GM12878 (cell line): ENCODE data around the gene RABL3. TPM values are rescaled to one million over a fixed set of nuclear protein-coding genes. Genes with fewer than 3 reads are reported as not detected.
A peak's percentile ranks its signal among the peaks of the same experiment; 100 is the strongest.

Experiments used
- ATF7 ChIP-seq: fragments of 450-650 bp; IDR thresholded peaks from 2 replicates; pipeline ENCODE4 v1.6.1; 2016; ENCODE audit warnings: low read depth, mild to moderate bottlenecking
- BCL11A ChIP-seq: IDR thresholded peaks from 2 replicates; pipeline ENCODE4 v1.6.1; 2011; ENCODE audit warnings: low read depth, low read length
- CBX5 ChIP-seq: sonication (generic); IDR thresholded peaks from 2 replicates; pipeline ENCODE4 v1.6.1; 2016; ENCODE audit warnings: low read depth, moderate library complexity, mild to moderate bottlenecking, inconsistent platforms
- CHD2 ChIP-seq: IDR thresholded peaks from 2 replicates; pipeline ENCODE4 v1.6.1; 2011; ENCODE audit warnings: low read depth, low read length, improper control_type of control experiment, borderline replicate concordance
- CREB1 ChIP-seq: IDR thresholded peaks from 2 replicates; pipeline ENCODE4 v1.6.1; 2012; ENCODE audit warnings: low read depth, mild to moderate bottlenecking, inconsistent platforms
- DPF2 ChIP-seq: fragments of 450-650 bp; IDR thresholded peaks from 2 replicates; pipeline ENCODE4 v1.6.1; 2017; ENCODE audit warnings: mild to moderate bottlenecking
- EED ChIP-seq: sonication (generic); IDR thresholded peaks from 2 replicates; pipeline ENCODE4 v1.6.1; 2016; ENCODE audit warnings: antibody characterized with exemption, low read depth
- EGR1 ChIP-seq, 2 experiments: IDR thresholded peaks; 1 replicate in 1 of 2; 2 replicates in 1 of 2; pipeline ENCODE4 v1.6.1; 2011 to 2012; ENCODE audit warnings: low read depth in 2 of 2, low read length in 2 of 2, borderline replicate concordance in 1 of 2, mild to moderate bottlenecking in 1 of 2, moderate library complexity in 1 of 2
- FOS ChIP-seq: IDR thresholded peaks from 3 replicates; pipeline ENCODE4 v1.6.1; 2011; ENCODE audit warnings: borderline replicate concordance; ENCODE audit not compliant: insufficient read length; ENCODE audit errors: extremely low read depth
- GABPA ChIP-seq: IDR thresholded peaks from 2 replicates; pipeline ENCODE4 v1.6.1; 2014; ENCODE audit warnings: antibody characterized with exemption, low read depth, mild to moderate bottlenecking, inconsistent platforms
- IKZF1 ChIP-seq: fragments of 450-650 bp; conservative IDR thresholded peaks from 2 replicates; pipeline ENCODE4 v1.6.1; 2017; ENCODE audit warnings: antibody characterized with exemption, mild to moderate bottlenecking
- IKZF2 ChIP-seq, 2 experiments: fragments of 450-650 bp; IDR thresholded peaks; 2 replicates each; pipeline ENCODE4 v1.6.1; 2017; ENCODE audit warnings: mild to moderate bottlenecking in 2 of 2, moderate library complexity in 2 of 2
- IRF4 ChIP-seq: IDR thresholded peaks from 2 replicates; pipeline ENCODE4 v1.6.1; 2011; ENCODE audit warnings: low read depth, low read length
- JUND ChIP-seq: IDR thresholded peaks from 2 replicates; pipeline ENCODE4 v1.6.1; 2012; ENCODE audit warnings: low read depth, mild to moderate bottlenecking, low read length, improper control_type of control experiment, moderate library complexity
- MEF2B ChIP-seq: fragments of 450-650 bp; IDR thresholded peaks from 2 replicates; pipeline ENCODE4 v1.6.1; 2018; ENCODE audit warnings: mild to moderate bottlenecking, moderate library complexity; ENCODE audit not compliant: partially characterized antibody, poor library complexity, severe bottlenecking
- MTA2 ChIP-seq: fragments of 450-650 bp; IDR thresholded peaks from 2 replicates; pipeline ENCODE4 v1.6.1; 2016; ENCODE audit warnings: low read depth, mild to moderate bottlenecking, moderate library complexity
- MTA3 ChIP-seq: IDR thresholded peaks from 2 replicates; pipeline ENCODE4 v1.6.1; 2012; ENCODE audit warnings: low read length, inconsistent platforms, borderline replicate concordance
- PML ChIP-seq: IDR thresholded peaks from 2 replicates; pipeline ENCODE4 v1.6.1; 2012; ENCODE audit warnings: low read length, inconsistent platforms
- SREBF2 ChIP-seq: IDR thresholded peaks from 2 replicates; pipeline ENCODE4 v1.6.1; 2012; ENCODE audit warnings: mild to moderate bottlenecking, low read length
- TBL1XR1 ChIP-seq: IDR thresholded peaks from 2 replicates; pipeline ENCODE4 v1.6.1; 2012; ENCODE audit warnings: low read depth, low read length, improper control_type of control experiment
- TCF3 ChIP-seq: IDR thresholded peaks from 2 replicates; pipeline ENCODE4 v1.6.1; 2012; ENCODE audit warnings: low read depth, mild to moderate bottlenecking, low read length, borderline replicate concordance; ENCODE audit not compliant: insufficient read depth
- YBX1 ChIP-seq: fragments of 450-650 bp; IDR thresholded peaks from 2 replicates; pipeline ENCODE4 v1.6.1; 2016; ENCODE audit warnings: antibody characterized with exemption
- YY1 ChIP-seq: IDR thresholded peaks from 2 replicates; pipeline ENCODE4 v1.6.1; 2011; ENCODE audit warnings: low read depth, mild to moderate bottlenecking, low read length
- ZBTB11 ChIP-seq: fragments of 450-650 bp; formaldehyde crosslinking; IDR thresholded peaks from 2 replicates; pipeline ENCODE4 v1.5.0; 2022; ENCODE audit warnings: mild to moderate bottlenecking, missing genetic modification characterization
- polyA plus RNA-seq, 11 experiments: library from polyadenylated mRNA; depleted of rRNA in 4 of 11; unstranded in 6 of 11; stranded (reverse) in 5 of 11; fragments of >200 nt; fragmentation: Nextera tagmentation in 4 of 11; fragmentation: Illumina TruSeq in 1 of 11; extraction: Ambion mirVana in 4 of 11; extraction: Trizol in 1 of 11; gene quantifications; 1 replicate in 1 of 11; 2 replicates in 10 of 11; pipeline versions ENCODE4 v1.2.1 to v1.2.3, GENCODE V29; 2011 to 2016; ENCODE audit warnings: inconsistent platforms in 2 of 11, missing spikeins in 2 of 11, low read depth in 1 of 11
- total RNA-seq, 4 experiments: library from RNA; depleted of rRNA in 3 of 4; stranded (reverse); fragments of >200 nt in 3 of 4; fragmentation: Illumina TruSeq in 1 of 4; extraction: Trizol in 1 of 4; gene quantifications; 2 replicates each; pipeline versions ENCODE4 v1.2.1 to v1.2.3, GENCODE V29; 2013 to 2021
- TF ChIP-seq, protein P1 (sequence below): fragments of 450-650 bp; IDR thresholded peaks from 2 replicates; pipeline ENCODE4 v1.6.1; 2018; ENCODE audit warnings: mild to moderate bottlenecking, low read depth, moderate library complexity; ENCODE audit not compliant: partially characterized antibody
- TF ChIP-seq, protein P2 (sequence below): IDR thresholded peaks from 2 replicates; pipeline ENCODE4 v1.6.1; 2011; ENCODE audit warnings: borderline replicate concordance, low read depth, mild to moderate bottlenecking, moderate library complexity, low read length; ENCODE audit not compliant: insufficient read depth, poor library complexity, severe bottlenecking

Gene RABL3
- total and polyA plus RNA-seq, 10 of the 15 experiments (the other 5 are each of a cell fraction or from before 2014, with no cell fraction given), result 10.5 to 38.0 (median 25.2) TPM

DNA sequence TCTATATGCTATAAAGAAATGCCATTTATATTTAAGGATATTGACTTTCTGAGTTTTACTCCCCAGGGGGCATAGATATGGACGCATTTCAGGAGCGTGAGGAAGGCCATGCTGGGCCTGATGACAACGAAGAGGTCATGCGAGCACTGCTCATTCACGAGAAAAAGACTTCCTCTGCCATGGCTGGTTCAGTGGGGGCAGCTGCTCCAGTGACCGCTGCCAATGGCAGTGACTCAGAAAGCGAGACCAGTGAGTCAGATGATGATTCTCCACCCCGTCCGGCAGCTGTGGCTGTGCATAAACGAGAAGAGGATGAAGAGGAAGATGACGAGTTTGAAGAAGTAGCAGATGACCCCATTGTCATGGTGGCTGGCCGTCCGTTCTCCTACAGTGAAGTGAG is 38.7 kb upstream of the RABL3 start (continued):
- TF ChIP-seq PML, result 0 out of 2 replicates have a peak, but pooled peaks have one; percentile 52
- TF ChIP-seq SREBF2, result no peak
- peak; percentile 33 to 41; a peak in 2 of 4 replicates for TF ChIP-seq IKZF2 (IDR thresholded peaks at IDR 0.05)
- peak; percentile 61; the same call in 1 of the 2 replicates for TF ChIP-seq MTA2
- peak; percentile 26; the same call in 1 of the 2 replicates for TF ChIP-seq JUND
- peak; percentile 98 for TF ChIP-seq TCF3
- TF ChIP-seq MTA3, result 0 out of 2 replicates have a peak, but pooled peaks have one; percentile 41
- no peak for TF ChIP-seq TBL1XR1
- TF ChIP-seq GABPA, result peak; percentile 42; the same call in 1 of the 2 replicates
- peak; percentile 63 for TF ChIP-seq CREB1
- TF ChIP-seq MEF2B, result peak; percentile 30
- peak; percentile 88 for TF ChIP-seq BCL11A
- TF ChIP-seq ATF7, result peak; percentile 54
- TF ChIP-seq YY1, result peak; percentile 84
- peak; percentile 95 for TF ChIP-seq IRF4
- peak; percentile 78 for TF ChIP-seq DPF2
- TF ChIP-seq YBX1, result no peak
- TF ChIP-seq, protein P1, sequence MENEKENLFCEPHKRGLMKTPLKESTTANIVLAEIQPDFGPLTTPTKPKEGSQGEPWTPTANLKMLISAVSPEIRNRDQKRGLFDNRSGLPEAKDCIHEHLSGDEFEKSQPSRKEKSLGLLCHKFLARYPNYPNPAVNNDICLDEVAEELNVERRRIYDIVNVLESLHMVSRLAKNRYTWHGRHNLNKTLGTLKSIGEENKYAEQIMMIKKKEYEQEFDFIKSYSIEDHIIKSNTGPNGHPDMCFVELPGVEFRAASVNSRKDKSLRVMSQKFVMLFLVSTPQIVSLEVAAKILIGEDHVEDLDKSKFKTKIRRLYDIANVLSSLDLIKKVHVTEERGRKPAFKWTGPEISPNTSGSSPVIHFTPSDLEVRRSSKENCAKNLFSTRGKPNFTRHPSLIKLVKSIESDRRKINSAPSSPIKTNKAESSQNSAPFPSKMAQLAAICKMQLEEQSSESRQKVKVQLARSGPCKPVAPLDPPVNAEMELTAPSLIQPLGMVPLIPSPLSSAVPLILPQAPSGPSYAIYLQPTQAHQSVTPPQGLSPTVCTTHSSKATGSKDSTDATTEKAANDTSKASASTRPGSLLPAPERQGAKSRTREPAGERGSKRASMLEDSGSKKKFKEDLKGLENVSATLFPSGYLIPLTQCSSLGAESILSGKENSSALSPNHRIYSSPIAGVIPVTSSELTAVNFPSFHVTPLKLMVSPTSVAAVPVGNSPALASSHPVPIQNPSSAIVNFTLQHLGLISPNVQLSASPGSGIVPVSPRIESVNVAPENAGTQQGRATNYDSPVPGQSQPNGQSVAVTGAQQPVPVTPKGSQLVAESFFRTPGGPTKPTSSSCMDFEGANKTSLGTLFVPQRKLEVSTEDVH, result no peak
- no peak for TF ChIP-seq EGR1 (IDR thresholded peaks at IDR 0.05; ENCODE audit: borderline replicate concordance in 1 of 2, low read depth in 2 of 2, low read length in 2 of 2)
- no peak for TF ChIP-seq FOS
- TF ChIP-seq, protein P2, sequence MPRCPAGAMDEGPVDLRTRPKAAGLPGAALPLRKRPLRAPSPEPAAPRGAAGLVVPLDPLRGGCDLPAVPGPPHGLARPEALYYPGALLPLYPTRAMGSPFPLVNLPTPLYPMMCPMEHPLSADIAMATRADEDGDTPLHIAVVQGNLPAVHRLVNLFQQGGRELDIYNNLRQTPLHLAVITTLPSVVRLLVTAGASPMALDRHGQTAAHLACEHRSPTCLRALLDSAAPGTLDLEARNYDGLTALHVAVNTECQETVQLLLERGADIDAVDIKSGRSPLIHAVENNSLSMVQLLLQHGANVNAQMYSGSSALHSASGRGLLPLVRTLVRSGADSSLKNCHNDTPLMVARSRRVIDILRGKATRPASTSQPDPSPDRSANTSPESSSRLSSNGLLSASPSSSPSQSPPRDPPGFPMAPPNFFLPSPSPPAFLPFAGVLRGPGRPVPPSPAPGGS, result peak; percentile 50
- TF ChIP-seq ZBTB11, result no peak
- TF ChIP-seq IKZF1, result peak; percentile 60
- peak; percentile 66; the same call in 1 of the 2 replicates for TF ChIP-seq CBX5
- TF ChIP-seq CHD2, result peak; percentile 73; the same call in 1 of the 2 replicates
- TF ChIP-seq EED, result peak; percentile 87
- TF ChIP-seq, all 136 proteins: peak for 44
